Endothelial cell of hepatic sinusoid (primary cell): ENCODE data around the gene HIC1.

ENCODE experiments used
- in situ Hi-C: cut with HindIII; loops from 2 replicates; pipeline ENCODE4 v1.10.0; 2017; ENCODE audit warnings: low sequenced_read_pairs

The HIC1 gene

GRCh38 chr17:2042390-2042847 is 12.5 kb upstream of the HIC1 start:
- in situ Hi-C loops: loop anchor here (5.0 kb wide), 1 partner anchor 125 kb away; no protein-coding TSS in a partner anchor

- in situ Hi-C loops: loop anchor here (5.0 kb wide), 1 partner anchor 126 kb away; no protein-coding TSS in a partner anchor
These were observed 12.0 kb upstream of the HIC1 start for GRCh38 chr17:2042933-2043332.

DNA sequence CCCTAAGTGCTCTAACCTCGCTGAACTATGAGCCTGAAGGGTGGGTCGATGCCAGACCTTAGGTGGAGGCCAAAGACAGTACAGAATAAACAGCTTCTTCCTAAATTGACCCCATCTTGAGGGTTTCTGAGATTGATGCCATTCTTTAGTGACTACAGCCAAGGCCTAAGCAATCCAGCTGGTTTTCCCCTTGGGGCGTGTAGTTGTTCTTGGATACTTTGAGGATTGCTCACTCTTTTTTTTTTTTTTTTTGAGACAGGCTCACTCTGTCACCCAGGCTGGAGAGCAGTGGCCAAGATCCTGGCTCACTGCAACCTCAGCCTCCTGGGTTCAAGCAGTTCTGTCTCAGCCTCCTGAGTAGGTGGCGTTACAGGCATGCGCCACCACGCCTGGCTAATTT is 11.1 kb upstream of the HIC1 start:
- in situ Hi-C loops: loop anchor here (5.0 kb wide), 1 partner anchor 126 kb away; no protein-coding TSS in a partner anchor

DNA sequence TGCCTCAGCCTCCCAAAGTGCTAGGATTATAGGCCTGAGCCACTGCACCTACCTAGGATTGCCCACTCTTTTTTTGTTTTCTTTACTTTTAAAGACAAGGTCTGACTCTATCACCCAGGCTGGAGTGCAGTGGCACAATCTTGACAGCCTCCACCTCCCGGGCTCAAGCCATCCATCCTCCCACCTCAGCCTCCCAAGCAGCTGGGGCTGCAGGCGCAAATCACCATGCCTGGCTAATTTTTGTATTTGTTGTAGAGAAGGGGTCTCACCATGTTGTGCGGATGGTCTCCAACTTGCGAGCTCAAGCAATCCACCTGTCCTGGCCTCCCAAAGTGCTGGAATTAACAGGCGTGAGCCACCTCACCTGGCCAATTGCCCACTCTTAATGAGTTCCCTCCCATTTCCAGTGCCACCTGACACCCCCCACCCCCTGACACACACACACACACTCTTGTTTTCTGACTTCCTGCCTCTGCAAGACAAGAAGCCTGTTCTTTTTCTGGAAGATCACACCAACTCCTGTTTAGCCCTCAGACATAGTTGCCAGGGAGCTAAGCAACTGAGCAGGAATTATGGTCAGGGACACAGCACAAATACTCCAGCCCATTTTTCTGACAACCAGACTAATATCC is 10.5 kb upstream of the HIC1 start:
- in situ Hi-C loops: loop anchor here (5.0 kb wide), 1 partner anchor 127 kb away; no protein-coding TSS in a partner anchor

DNA sequence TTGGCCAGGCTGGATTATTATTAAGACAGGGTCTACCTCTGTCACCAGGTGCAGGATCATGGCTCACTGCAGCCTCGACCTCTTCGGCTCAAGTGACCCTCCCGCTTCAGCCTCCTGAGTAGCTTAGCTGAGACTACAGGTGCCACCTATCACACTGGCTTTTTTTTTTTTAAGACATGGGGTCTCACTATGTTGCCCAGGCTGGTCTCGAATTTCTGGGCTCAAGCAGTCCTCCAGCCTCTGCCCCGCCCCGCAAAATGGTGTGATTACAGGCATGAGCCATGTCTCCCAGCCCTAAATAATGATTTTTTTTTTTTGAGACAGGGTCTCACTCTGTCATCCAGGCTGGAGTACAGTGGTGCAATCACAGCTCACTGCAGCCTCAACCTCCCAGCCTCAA is 7.3 kb upstream of the HIC1 start:
- in situ Hi-C loops: no loop called here

- in situ Hi-C loops: no loop called here
These were observed 6.1 kb upstream of the HIC1 start for GRCh38 chr17:2048805-2049204.

DNA sequence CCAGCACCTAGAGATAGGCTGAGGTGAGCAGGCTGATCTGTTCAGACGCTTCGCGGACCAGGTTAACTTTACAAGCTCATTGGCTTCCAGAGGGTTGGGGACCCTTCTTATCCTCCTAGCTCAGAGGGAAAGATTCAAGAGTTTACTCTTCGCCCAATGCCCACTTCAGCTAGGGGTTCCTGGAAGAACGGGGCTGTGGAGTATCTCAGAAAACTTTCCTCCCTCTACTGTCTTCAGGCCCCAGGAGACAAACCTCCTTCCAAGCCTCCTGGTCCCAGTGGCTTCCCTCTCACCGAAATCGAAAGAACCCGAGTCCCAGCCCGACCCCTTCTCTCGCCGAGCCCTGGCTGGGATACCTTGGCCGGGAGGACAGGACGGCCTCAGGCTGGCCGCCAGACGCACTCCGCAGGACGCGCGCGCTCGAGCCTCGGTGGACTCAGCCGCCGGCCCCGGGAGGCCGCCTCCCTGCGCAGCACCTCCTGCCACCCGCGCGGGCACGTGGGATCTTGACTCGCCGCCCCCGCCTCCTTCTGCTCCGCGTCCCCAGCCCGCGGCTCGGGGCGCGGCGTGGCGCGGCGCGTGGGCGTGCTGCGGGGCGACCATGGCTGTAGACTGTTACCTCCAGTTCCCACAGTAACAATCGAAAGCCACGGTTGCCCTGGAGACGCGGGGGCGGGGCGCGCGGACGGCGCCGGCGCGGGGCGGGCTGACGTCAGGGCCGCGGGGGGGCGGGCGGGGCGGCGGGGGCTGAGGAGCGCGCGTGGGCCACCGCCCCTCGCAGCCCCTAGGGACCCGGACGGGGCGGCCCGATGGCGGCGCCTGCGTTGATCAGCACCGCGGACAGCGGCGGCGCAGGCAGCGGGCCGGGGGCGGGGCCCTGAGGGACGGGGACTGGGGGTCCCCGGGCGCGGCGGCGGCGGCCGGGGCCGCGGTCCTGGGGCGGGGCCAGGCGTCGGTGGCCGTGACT is 5.3 kb upstream of the HIC1 start:
- in situ Hi-C loops: no loop called here

DNA sequence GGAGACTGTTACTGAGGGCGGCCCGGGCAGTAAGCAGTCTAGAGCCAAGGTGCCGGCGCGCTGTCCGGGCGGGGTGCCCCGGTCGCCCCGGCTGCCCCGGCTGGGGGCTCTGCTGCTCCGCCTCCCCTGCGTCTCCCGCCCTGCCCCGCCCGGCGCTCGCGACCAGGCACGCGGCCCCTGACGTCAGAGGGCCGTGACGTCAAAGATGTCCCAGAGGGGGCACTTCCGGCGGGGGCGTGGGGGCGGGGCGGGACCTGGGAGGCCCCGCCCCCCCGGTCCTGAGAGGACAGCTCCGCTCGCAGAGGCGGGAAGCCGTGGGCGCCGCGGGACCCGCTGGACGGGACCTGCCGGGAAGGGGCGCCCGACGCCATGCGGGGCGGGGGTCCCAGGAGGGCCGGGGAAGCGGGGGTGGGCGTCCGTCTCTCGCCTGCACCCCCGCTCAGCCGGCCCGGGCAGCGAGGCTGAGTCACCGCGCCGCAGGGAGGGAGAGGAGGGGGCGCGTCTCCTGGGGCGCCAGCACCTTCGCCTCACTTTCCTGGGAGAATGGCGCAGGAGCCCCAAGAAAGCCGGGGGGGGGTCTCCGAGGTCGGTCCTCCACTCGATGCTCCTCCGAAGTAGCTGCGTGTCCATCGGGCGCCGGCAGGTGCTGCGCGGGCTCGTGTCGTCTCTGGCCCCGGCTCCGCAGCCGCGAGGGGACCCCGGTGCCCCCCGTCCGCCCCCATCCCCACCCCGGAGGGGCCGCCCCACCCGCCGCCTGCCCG is 4.4 kb upstream of the HIC1 start:
- in situ Hi-C loops: no loop called here

GRCh38 chr17:2051061-2051932 is 3.6 kb upstream of the HIC1 start:
- in situ Hi-C loops: no loop called here

DNA sequence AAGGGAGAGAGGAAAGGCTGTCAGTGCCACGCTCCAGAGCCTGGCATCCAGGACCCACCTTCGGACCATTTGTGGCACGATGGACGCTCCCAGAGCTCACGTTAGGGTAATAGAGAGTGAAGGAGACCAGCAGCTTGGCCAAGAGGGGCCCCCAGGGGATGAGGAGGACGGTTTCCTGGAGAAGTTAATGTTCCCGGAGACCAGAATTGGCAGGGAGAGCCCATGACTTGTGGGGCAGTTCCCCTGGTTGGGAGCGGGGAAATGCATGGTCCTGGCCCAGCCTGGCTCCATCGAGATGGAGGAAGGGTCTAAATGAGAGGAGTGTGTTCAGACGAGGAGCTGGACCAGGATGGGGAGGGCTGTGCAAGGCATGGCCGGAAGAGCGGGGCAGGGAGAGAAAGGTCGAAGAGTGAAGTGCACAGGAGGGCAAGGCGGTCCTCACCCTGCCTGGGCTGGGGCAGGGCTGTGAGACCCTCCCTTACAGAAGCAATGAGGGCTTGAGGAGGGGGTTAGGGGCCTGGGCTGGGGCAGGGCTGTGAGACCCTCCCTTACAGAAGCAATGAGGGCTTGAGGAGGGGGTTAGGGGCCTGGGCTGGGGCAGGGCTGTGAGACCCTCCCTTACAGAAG is 2.9 kb upstream of the HIC1 start:
- in situ Hi-C loops: no loop called here

DNA sequence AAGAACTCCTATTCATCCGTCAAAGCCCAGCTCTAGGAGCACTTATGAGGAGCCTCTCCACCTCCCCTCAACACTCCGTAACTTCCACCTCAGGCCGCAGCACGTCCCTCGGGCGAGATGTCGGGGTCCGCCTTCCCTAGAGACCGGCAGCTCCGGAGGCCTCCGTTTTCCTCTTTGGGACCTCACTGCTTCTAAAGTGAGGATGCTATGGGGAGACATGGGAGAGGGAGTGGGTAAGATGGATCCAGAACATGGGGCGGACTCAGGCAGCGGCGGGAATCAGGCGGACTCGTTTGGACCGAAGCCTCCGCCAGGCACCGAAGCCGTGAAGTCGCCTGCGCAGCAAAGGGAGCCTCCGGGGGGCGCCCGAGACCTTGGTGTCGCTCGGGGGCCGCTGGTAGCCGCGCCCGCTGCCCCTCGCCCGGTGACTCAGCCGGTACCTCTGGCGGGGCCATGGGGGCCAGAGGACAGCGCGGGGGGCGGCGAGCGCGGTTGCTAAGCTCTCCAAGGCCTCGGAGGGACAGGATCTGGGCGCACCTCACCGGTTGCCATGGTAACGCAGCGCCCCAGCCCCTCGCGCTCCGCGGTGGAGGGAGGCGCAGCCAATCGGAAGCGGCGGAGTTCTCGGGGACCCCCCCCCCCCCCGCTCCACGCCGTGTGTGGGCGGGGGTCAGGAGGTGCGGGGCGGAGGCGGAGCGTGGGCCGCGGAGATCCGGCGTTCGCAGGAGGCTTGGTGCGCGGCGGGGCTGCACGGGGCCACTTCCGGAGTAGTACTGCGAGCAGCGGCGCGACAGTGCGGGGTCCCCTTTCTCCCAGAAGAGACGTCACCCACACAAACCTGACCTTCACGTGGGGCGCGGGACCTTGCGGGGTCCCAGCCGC is 1.3 kb upstream of the HIC1 start:
- in situ Hi-C loops: no loop called here

DNA sequence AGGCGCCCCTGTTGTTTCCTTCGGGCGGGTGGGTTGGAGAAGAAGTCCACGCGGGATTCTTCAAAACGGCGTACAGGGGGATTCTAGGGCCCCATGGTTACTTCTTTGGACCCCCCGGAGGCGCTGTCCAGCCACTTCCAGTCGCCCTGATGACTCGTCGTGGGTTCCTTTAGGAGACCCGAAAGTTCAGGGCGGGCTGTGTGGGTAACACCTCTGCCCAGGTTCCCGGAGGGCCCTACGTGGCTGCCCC is 716 bp upstream of the HIC1 start:
- in situ Hi-C loops: no loop called here

DNA sequence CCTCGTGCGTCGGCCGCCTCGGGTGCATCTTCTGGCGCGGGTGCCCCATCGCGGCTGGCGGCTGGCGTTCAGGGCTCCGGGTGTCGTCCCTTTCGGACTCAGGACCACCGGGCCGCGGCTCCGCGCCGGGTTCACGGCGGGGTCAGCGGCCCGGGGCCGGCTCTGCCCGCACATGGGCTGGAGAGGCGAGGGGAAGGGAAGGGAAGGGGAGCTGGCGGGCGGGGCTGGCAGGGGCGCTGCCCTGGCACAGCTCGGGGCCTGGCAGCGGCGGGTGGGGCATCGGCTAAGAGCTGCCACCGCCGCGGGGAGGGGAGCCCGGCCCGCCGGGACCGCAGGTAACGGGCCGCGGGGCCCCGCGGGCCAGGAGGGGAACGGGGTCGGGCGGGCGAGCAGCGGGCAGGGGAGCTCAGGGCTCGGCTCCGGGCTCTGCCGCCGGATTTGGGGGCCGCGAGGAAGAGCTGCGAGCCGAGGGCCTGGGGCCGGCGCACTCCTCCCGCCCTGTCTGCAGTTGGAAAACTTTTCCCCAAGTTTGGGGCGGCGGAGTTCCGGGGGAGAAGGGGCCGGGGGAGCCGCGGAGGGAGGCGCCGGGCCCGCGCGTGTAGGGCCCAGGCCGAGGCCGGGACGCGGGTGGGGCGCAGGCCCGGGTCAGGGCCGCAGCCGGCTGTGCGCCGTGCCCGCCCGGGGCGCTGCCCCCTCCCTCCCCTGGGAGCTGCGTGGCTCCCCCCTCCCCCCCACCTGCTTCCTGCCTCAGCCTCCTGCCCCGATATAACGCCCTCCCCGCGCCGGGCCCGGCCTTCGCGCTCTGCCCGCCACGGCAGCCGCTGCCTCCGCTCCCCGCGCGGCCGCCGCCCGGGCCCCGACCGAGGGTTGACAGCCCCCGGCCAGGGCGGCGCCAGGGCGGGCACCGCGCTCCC is 646 bp downstream of the HIC1 start:
- in situ Hi-C loops: no loop called here

DNA sequence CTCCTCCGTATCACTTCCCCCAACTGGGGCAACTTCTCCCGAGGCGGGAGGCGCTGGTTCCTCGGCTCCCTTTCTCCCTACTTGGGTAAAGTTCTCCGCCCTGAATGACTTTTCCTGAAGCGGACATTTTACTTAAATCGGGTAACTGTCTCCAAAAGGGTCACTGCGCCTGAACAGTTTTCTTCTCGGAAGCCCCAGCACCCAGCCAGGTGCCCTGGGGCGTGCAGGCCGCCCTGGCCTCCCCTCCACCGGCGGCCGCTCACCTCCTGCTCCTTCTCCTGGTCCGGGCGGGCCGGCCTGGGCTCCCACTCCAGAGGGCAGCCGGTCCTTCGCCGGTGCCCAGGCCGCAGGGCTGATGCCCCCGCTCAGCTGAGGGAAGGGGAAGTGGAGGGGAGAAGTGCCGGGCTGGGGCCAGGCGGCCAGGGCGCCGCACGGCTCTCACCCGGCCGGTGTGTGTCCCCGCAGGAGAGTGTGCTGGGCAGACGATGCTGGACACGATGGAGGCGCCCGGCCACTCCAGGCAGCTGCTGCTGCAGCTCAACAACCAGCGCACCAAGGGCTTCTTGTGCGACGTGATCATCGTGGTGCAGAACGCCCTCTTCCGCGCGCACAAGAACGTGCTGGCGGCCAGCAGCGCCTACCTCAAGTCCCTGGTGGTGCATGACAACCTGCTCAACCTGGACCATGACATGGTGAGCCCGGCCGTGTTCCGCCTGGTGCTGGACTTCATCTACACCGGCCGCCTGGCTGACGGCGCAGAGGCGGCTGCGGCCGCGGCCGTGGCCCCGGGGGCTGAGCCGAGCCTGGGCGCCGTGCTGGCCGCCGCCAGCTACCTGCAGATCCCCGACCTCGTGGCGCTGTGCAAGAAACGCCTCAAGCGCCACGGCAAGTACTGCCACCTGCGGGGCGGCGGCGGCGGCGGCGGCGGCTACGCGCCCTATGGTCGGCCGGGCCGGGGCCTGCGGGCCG is 1.6 kb downstream of the HIC1 start:
- in situ Hi-C loops: no loop called here

GRCh38 chr17:2057175-2057759 is 2.4 kb downstream of the HIC1 start:
- in situ Hi-C loops: no loop called here

DNA sequence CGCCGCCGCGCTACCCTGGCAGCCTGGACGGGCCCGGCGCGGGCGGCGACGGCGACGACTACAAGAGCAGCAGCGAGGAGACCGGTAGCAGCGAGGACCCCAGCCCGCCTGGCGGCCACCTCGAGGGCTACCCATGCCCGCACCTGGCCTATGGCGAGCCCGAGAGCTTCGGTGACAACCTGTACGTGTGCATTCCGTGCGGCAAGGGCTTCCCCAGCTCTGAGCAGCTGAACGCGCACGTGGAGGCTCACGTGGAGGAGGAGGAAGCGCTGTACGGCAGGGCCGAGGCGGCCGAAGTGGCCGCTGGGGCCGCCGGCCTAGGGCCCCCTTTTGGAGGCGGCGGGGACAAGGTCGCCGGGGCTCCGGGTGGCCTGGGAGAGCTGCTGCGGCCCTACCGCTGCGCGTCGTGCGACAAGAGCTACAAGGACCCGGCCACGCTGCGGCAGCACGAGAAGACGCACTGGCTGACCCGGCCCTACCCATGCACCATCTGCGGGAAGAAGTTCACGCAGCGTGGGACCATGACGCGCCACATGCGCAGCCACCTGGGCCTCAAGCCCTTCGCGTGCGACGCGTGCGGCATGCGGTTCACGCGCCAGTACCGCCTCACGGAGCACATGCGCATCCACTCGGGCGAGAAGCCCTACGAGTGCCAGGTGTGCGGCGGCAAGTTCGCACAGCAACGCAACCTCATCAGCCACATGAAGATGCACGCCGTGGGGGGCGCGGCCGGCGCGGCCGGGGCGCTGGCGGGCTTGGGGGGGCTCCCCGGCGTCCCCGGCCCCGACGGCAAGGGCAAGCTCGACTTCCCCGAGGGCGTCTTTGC is 3.1 kb downstream of the HIC1 start:
- in situ Hi-C loops: no loop called here
